K562 (cell line): ENCODE measurements around the gene WIF1. TPM values are rescaled to one million over a fixed set of nuclear protein-coding genes. Genes with fewer than 3 reads are reported as not detected.

Source experiments
- AFF4 ChIP-seq: sonication (generic); formaldehyde crosslinking; IDR thresholded peaks from 2 replicates; pipeline ENCODE4 v1.8.0; 2023; ENCODE audit warnings: mild to moderate bottlenecking, missing genetic modification reagents
- ATF3 ChIP-seq, 2 experiments: fragments of 450-650 bp in 1 of 2; sonication (generic) in 1 of 2; formaldehyde crosslinking in 1 of 2; IDR thresholded peaks in 1 of 2; conservative IDR thresholded peaks in 1 of 2; 2 replicates each; pipeline versions ENCODE4 v1.6.1 to v1.8.1; 2016 to 2023; ENCODE audit warnings: mild to moderate bottlenecking in 2 of 2, moderate library complexity in 2 of 2, inconsistent platforms in 1 of 2, missing genetic modification reagents in 1 of 2
- EP400 ChIP-seq: fragments of 450-650 bp; IDR thresholded peaks from 2 replicates; pipeline ENCODE4 v1.6.1; 2017; ENCODE audit warnings: antibody characterized with exemption, mild to moderate bottlenecking, moderate library complexity
- JUND ChIP-seq, 2 experiments: IDR thresholded peaks; 2 replicates in 1 of 2; 3 replicates in 1 of 2; pipeline ENCODE4 v1.6.1; 2011; ENCODE audit warnings: borderline replicate concordance in 2 of 2, low read depth in 2 of 2, low read length in 2 of 2, improper control_type of control experiment in 1 of 2, missing biosample characterization in 1 of 2, missing genetic modification characterization in 1 of 2, missing genetic modification reagents in 1 of 2
- KLF6 ChIP-seq: fragments of 250-450 bp; sonication (Bioruptor Pico); IDR thresholded peaks from 2 replicates; pipeline ENCODE4 v1.4.0; 2020; ENCODE audit warnings: mild to moderate bottlenecking, moderate library complexity, borderline replicate concordance
- SMARCA5 ChIP-seq: fragments of 450-650 bp; IDR thresholded peaks from 2 replicates; pipeline ENCODE4 v1.6.1; 2016
- polyA plus RNA-seq, 8 experiments: library from polyadenylated mRNA; depleted of rRNA in 4 of 8; stranded (reverse) in 5 of 8; unstranded in 3 of 8; fragments of >200 nt; fragmentation: Nextera tagmentation in 2 of 8; fragmentation: Illumina TruSeq in 1 of 8; extraction: Ambion mirVana in 2 of 8; extraction: Trizol in 1 of 8; gene quantifications; 2 replicates each; pipeline versions ENCODE4 v1.2.1 to v1.2.3, GENCODE V29; 2011 to 2014; ENCODE audit warnings: inconsistent platforms in 1 of 8, missing spikeins in 1 of 8
- total RNA-seq, 7 experiments: library from RNA; depleted of rRNA in 6 of 7; stranded (reverse); fragments of >200 nt in 6 of 7; fragmentation: Illumina TruSeq in 2 of 7; extraction: Trizol in 2 of 7; gene quantifications; 2 replicates each; pipeline versions ENCODE4 v1.2.1 to v1.2.3, GENCODE V29; 2011 to 2021; ENCODE audit warnings: low replicate concordance in 1 of 7

Gene WIF1
- total and polyA plus RNA-seq, 9 of the 15 experiments (the other 6 are each of a cell fraction or from before 2014, with no cell fraction given) = not detected

GRCh38 chr12:65082406-65082805 is 38.7 kb downstream of the WIF1 start (continued):
- TF ChIP-seq AFF4 (CRISPR knock-in tag) = no peak
- TF ChIP-seq SMARCA5 = no peak
- no peak for TF ChIP-seq EP400
- no peak for TF ChIP-seq JUND (IDR thresholded peaks at IDR 0.05; ENCODE audit: borderline replicate concordance, low read depth, low read length)
- TF ChIP-seq JUND (tag; IDR thresholded peaks at IDR 0.05; ENCODE audit: borderline replicate concordance, low read depth, low read length) = no peak
- TF ChIP-seq KLF6 (CRISPR knock-in tag) = no peak
- TF ChIP-seq ATF3 (IDR thresholded peaks at IDR 0.05) = no peak
- TF ChIP-seq ATF3 (CRISPR knock-in tag; conservative IDR thresholded peaks at IDR 0.05) = no peak
